Adrenal gland (tissue), 5 donors: Measurements from ENCODE around the gene LRRC1.

Experiments
- CTCF ChIP-seq, 6 experiments: fragments of 450-650 bp in 4 of 6; fragments of 200-600 bp in 2 of 6; sonication (generic) in 1 of 6; IDR thresholded peaks; 1 replicate in 5 of 6; 2 replicates in 1 of 6; pipeline versions ENCODE4 v1.5.1 to v1.8.0; 2016 to 2021; ENCODE audit warnings: antibody characterized with exemption in 6 of 6, mild to moderate bottlenecking in 2 of 6, moderate library complexity in 1 of 6
- POLR2A ChIP-seq, 2 donors: fragments of 450-650 bp; IDR thresholded peaks; one replicate each; pipeline ENCODE4 v1.6.1; 2017; ENCODE audit warnings: antibody characterized with exemption in 2 of 2, mild to moderate bottlenecking in 2 of 2, moderate library complexity in 1 of 2
- donor health status: DM: no; HTN: no; CAD: no.

- no peak for TF ChIP-seq CTCF (IDR thresholded peaks at IDR 0.05)
- TF ChIP-seq POLR2A (IDR thresholded peaks at IDR 0.05): no peak
These were observed 122.6 kb downstream of the LRRC1 start for GRCh38 chr6:53917464-53917842.
